ENCODE results near the gene CD44. TPM values are rescaled to one million over a fixed set of nuclear protein-coding genes. Genes with fewer than 3 reads are reported as not detected.

CD44 gene
- total and polyA plus RNA-seq, 4 donors: 4.1 to 26.9 (median 14.6) TPM

DNA sequence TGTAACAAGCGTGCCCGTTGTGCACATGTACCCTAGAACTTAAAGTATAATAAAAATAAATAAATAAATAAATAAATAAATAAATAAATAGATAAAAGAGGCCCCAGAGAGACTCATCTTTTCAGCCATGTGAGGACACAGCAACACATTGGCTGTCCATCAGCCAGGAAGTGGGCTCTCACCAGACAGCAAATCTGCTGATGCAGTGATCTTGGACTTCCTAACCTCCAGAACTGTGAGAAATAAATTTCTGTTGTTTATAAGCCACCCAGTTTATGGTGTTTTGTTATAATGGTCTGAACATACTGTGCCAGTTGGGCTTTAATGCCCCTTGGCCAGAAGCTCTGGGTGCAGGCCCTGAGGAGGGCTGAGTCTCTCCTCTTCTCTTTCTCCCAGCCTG lies 42.2 kb upstream of the CD44 start:
- TF ChIP-seq GABPA (IDR thresholded peaks at IDR 0.05 in 1 of 2, conservative IDR thresholded peaks at IDR 0.05 in 1 of 2) (no peak), SP1 (IDR thresholded peaks at IDR 0.05) (no peak), JUND (IDR thresholded peaks at IDR 0.05) (no peak), EGR1 (IDR thresholded peaks at IDR 0.05; ENCODE audit: low read depth in 2 of 2) (no peak), RXRA (IDR thresholded peaks at IDR 0.05) (no peak), YY1 (IDR thresholded peaks at IDR 0.05) (no peak), NR2F2 (IDR thresholded peaks at IDR 0.05) (no peak), FOXA2 (IDR thresholded peaks at IDR 0.05) (no peak), FOXA1 (IDR thresholded peaks at IDR 0.05) (no peak), HNF4A (conservative IDR thresholded peaks at IDR 0.05) (no peak), RAD21 (IDR thresholded peaks at IDR 0.05) (no peak), TAF1 (conservative IDR thresholded peaks at IDR 0.05) (no peak)
- TF ChIP-seq, protein P1, sequence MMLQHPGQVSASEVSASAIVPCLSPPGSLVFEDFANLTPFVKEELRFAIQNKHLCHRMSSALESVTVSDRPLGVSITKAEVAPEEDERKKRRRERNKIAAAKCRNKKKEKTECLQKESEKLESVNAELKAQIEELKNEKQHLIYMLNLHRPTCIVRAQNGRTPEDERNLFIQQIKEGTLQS (IDR thresholded peaks at IDR 0.05): no peak
- TF ChIP-seq, protein P2, sequence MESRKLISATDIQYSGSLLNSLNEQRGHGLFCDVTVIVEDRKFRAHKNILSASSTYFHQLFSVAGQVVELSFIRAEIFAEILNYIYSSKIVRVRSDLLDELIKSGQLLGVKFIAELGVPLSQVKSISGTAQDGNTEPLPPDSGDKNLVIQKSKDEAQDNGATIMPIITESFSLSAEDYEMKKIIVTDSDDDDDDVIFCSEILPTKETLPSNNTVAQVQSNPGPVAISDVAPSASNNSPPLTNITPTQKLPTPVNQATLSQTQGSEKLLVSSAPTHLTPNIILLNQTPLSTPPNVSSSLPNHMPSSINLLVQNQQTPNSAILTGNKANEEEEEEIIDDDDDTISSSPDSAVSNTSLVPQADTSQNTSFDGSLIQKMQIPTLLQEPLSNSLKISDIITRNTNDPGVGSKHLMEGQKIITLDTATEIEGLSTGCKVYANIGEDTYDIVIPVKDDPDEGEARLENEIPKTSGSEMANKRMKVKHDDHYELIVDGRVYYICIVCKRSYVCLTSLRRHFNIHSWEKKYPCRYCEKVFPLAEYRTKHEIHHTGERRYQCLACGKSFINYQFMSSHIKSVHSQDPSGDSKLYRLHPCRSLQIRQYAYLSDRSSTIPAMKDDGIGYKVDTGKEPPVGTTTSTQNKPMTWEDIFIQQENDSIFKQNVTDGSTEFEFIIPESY (IDR thresholded peaks at IDR 0.05): no peak
- TF ChIP-seq, protein P3, sequence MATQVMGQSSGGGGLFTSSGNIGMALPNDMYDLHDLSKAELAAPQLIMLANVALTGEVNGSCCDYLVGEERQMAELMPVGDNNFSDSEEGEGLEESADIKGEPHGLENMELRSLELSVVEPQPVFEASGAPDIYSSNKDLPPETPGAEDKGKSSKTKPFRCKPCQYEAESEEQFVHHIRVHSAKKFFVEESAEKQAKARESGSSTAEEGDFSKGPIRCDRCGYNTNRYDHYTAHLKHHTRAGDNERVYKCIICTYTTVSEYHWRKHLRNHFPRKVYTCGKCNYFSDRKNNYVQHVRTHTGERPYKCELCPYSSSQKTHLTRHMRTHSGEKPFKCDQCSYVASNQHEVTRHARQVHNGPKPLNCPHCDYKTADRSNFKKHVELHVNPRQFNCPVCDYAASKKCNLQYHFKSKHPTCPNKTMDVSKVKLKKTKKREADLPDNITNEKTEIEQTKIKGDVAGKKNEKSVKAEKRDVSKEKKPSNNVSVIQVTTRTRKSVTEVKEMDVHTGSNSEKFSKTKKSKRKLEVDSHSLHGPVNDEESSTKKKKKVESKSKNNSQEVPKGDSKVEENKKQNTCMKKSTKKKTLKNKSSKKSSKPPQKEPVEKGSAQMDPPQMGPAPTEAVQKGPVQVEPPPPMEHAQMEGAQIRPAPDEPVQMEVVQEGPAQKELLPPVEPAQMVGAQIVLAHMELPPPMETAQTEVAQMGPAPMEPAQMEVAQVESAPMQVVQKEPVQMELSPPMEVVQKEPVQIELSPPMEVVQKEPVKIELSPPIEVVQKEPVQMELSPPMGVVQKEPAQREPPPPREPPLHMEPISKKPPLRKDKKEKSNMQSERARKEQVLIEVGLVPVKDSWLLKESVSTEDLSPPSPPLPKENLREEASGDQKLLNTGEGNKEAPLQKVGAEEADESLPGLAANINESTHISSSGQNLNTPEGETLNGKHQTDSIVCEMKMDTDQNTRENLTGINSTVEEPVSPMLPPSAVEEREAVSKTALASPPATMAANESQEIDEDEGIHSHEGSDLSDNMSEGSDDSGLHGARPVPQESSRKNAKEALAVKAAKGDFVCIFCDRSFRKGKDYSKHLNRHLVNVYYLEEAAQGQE (IDR thresholded peaks at IDR 0.05): no peak
- TF ChIP-seq, protein P4, sequence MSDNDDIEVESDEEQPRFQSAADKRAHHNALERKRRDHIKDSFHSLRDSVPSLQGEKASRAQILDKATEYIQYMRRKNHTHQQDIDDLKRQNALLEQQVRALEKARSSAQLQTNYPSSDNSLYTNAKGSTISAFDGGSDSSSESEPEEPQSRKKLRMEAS (IDR thresholded peaks at IDR 0.05): no peak
- no peak for DNase-seq (ENCODE audit: low spot score)
- H3K27me3 ChIP-seq (ENCODE audit: control insufficient read depth in 4 of 4, insufficient read depth in 4 of 4, low read length in 3 of 4): no peaks in the 10 kb centered on the region
- no peak overlapping the region for H3K4me3 ChIP-seq (ENCODE audit: low read depth in 1 of 3, low read length in 3 of 3)
- H3K9me3 ChIP-seq (ENCODE audit: control insufficient read depth in 4 of 4, low read length in 3 of 4): no peaks in the 10 kb centered on the region
- no peaks in the 10 kb centered on the region for H3K36me3 ChIP-seq (ENCODE audit: control insufficient read depth in 4 of 4, insufficient read depth in 3 of 4, low read depth in 1 of 4, low read length in 3 of 4)
- no peak overlapping the region for H3K9ac ChIP-seq (ENCODE audit: low read depth in 1 of 2, low read length in 2 of 2)
- 84% methylated on average over 2 of the region's 2 CpGs for WGBS
- H3K4me1 ChIP-seq (ENCODE audit: control insufficient read depth in 4 of 4, insufficient read depth in 4 of 4, low read length in 3 of 4): no peaks in the 10 kb centered on the region
- H3K27ac ChIP-seq (ENCODE audit: low read depth in 1 of 2, low read length in 2 of 2): no peak overlapping the region

DNA sequence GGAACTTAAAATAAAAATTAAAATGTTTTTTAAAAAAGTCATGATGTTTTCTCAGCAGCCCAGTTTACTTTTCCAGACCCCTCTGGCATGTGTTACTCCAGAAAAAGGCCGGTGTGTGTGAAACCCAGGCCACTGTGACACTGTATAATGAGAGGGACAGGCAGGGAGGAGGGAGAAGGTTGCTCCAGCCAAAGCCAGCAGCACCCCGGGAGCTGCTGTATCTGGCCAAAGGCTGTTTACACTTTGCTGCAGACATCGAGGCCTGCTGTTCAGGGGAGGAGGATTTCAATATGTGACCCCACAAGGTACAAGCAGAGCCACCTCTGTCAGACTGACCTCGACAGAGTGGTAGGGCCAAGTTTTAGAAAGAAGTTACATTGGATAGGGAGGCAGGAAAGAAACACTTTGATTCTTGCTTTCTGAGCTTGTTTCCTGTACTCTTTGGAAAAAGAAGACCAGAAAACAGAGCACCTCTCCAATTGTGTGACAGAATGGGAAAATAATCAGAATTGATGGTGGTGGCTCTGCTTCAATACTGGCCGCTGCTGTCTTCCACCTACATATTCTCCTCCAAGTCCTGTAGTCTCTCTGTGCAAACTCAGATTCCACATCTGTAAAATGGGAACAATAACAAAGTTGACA lies 41.0 kb upstream of the CD44 start:
- no peaks in the 10 kb centered on the region for H3K4me1 ChIP-seq (ENCODE audit: control insufficient read depth in 4 of 4, insufficient read depth in 4 of 4, low read length in 3 of 4)
- DNase-seq (ENCODE audit: low spot score): no peak
- H3K4me3 ChIP-seq (ENCODE audit: low read depth in 1 of 3, low read length in 3 of 3): no peak overlapping the region
- H3K27me3 ChIP-seq (ENCODE audit: control insufficient read depth in 4 of 4, insufficient read depth in 4 of 4, low read length in 3 of 4): no peaks in the 10 kb centered on the region
- H3K36me3 ChIP-seq (ENCODE audit: control insufficient read depth in 4 of 4, insufficient read depth in 3 of 4, low read depth in 1 of 4, low read length in 3 of 4): no peaks in the 10 kb centered on the region
- no peak overlapping the region for H3K27ac ChIP-seq (ENCODE audit: low read depth in 1 of 2, low read length in 2 of 2)
- no peak overlapping the region for H3K9ac ChIP-seq (ENCODE audit: low read depth in 1 of 2, low read length in 2 of 2)
- WGBS: 51% methylated on average over 5 of the region's 5 CpGs
- no peaks in the 10 kb centered on the region for H3K9me3 ChIP-seq (ENCODE audit: control insufficient read depth in 4 of 4, low read length in 3 of 4)
- TF ChIP-seq HNF4G (IDR thresholded peaks at IDR 0.05) (no peak), RAD21 (IDR thresholded peaks at IDR 0.05) (no peak), FOXA1 (IDR thresholded peaks at IDR 0.05) (no peak), EGR1 (IDR thresholded peaks at IDR 0.05; ENCODE audit: low read depth in 2 of 2) (no peak), GABPA (IDR thresholded peaks at IDR 0.05 in 1 of 2, conservative IDR thresholded peaks at IDR 0.05 in 1 of 2) (no peak), NR2F2 (IDR thresholded peaks at IDR 0.05) (no peak), HNF4A (conservative IDR thresholded peaks at IDR 0.05) (no peak), FOXA2 (IDR thresholded peaks at IDR 0.05) (no peak), TAF1 (conservative IDR thresholded peaks at IDR 0.05) (no peak), RXRA (IDR thresholded peaks at IDR 0.05) (no peak), SP1 (IDR thresholded peaks at IDR 0.05) (no peak)
- TF ChIP-seq, protein P2 (IDR thresholded peaks at IDR 0.05): no peak
- TF ChIP-seq, protein P4 (IDR thresholded peaks at IDR 0.05): no peak
- TF ChIP-seq, protein P1 (IDR thresholded peaks at IDR 0.05): no peak
- TF ChIP-seq, protein P3 (IDR thresholded peaks at IDR 0.05): no peak
